ENCODE results near the gene ADGRV1.

The ADGRV1 gene

DNA sequence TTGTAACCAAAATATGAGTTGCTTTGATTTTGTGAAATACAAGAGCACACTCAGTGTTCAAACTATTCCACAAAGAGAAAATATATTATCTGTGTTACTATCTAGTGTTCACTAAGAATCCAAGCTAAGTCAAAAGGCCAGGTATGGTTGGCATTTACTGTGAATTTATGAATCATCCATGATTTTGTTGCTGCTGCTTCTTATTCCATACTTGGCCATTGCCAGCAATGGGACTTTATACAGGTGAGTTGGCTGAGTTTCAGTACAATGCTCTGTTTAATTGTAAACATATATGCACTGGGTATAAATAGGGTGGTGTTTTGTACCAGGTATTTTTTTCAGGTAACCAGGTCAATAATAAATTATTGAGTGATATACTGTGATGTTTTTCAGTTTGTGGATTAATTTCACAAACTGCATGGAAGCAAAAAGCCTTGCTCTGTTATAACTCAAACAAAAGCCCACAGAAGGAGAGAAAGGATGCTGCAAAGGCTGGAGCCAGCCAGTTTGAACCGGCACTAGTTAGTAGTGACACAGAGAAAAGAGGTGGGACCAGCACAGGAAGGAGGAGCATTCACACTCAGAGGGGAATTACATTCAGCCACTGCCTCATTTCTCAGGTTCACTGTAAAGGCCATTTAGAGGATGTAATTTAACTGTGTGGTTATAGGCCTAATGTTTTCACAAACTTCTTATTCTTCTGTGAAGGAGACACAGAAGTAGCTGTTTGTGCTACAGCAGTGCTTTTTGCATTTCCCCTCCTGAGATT lies 381.8 kb downstream of the ADGRV1 start:
- TF ChIP-seq CREB1 (IDR thresholded peaks at IDR 0.05; ENCODE audit: low read depth) (no peak), ZBTB7A (IDR thresholded peaks at IDR 0.05; ENCODE audit: low read depth) (no peak), CEBPB (IDR thresholded peaks at IDR 0.05) (no peak), FOXM1 (IDR thresholded peaks at IDR 0.05; ENCODE audit: borderline replicate concordance, low read depth) (no peak), TEAD4 (IDR thresholded peaks at IDR 0.05) (no peak), EGR1 (IDR thresholded peaks at IDR 0.05) (no peak), TAF1 (IDR thresholded peaks at IDR 0.05; ENCODE audit: low read depth) (no peak), EP300 (IDR thresholded peaks at IDR 0.05; ENCODE audit: borderline replicate concordance) (no peak), TCF12 (IDR thresholded peaks at IDR 0.05; ENCODE audit: low read depth) (no peak), YY1 (IDR thresholded peaks at IDR 0.05; ENCODE audit: low read depth) (no peak), NFIC (IDR thresholded peaks at IDR 0.05) (no peak)
- TF ChIP-seq, protein P1, sequence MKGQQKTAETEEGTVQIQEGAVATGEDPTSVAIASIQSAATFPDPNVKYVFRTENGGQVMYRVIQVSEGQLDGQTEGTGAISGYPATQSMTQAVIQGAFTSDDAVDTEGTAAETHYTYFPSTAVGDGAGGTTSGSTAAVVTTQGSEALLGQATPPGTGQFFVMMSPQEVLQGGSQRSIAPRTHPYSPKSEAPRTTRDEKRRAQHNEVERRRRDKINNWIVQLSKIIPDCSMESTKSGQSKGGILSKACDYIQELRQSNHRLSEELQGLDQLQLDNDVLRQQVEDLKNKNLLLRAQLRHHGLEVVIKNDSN (IDR thresholded peaks at IDR 0.05) = no peak
- TF ChIP-seq, protein P2, sequence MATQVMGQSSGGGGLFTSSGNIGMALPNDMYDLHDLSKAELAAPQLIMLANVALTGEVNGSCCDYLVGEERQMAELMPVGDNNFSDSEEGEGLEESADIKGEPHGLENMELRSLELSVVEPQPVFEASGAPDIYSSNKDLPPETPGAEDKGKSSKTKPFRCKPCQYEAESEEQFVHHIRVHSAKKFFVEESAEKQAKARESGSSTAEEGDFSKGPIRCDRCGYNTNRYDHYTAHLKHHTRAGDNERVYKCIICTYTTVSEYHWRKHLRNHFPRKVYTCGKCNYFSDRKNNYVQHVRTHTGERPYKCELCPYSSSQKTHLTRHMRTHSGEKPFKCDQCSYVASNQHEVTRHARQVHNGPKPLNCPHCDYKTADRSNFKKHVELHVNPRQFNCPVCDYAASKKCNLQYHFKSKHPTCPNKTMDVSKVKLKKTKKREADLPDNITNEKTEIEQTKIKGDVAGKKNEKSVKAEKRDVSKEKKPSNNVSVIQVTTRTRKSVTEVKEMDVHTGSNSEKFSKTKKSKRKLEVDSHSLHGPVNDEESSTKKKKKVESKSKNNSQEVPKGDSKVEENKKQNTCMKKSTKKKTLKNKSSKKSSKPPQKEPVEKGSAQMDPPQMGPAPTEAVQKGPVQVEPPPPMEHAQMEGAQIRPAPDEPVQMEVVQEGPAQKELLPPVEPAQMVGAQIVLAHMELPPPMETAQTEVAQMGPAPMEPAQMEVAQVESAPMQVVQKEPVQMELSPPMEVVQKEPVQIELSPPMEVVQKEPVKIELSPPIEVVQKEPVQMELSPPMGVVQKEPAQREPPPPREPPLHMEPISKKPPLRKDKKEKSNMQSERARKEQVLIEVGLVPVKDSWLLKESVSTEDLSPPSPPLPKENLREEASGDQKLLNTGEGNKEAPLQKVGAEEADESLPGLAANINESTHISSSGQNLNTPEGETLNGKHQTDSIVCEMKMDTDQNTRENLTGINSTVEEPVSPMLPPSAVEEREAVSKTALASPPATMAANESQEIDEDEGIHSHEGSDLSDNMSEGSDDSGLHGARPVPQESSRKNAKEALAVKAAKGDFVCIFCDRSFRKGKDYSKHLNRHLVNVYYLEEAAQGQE (IDR thresholded peaks at IDR 0.05; ENCODE audit: low read depth) = no peak
- TF ChIP-seq, protein P3, sequence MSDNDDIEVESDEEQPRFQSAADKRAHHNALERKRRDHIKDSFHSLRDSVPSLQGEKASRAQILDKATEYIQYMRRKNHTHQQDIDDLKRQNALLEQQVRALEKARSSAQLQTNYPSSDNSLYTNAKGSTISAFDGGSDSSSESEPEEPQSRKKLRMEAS (IDR thresholded peaks at IDR 0.05) = no peak

DNA sequence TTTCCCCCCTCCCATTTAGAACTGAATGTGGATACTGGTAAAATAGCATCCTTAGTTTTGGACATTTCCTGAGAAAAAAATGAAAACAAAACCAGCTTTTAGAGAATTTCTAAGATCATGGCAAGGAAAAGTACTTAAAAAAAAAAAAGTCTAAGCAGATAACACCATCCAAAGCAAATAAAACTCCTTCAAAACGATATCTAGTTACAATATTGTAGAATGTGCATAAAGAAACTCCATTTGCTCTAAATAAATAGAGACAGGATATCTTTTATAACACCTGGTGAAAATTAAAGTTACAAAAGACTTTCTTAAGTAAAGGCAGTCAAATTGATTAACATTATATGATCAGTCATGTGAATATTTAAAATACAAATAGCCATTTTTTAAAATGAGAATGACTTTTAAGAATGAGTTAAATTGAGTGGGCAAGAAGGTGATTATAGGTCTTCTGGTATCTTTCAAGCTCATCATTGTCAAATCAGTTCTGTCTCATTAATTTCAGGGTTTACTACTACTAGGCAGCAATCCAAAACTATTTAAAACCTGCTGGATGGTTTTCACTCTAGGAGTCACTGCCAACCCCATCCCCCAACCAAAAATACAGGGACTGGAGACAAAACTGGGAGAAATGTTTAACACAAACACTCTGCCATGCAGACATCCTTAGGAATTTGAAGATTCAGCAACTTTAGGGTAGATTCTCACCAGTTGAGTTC lies 382.6 kb downstream of the ADGRV1 start:
- TF ChIP-seq, protein P1 (IDR thresholded peaks at IDR 0.05) = no peak
- TF ChIP-seq RAD21 (IDR thresholded peaks at IDR 0.05; ENCODE audit: low read depth) (no peak), EP300 (IDR thresholded peaks at IDR 0.05; ENCODE audit: borderline replicate concordance) (no peak)
- TF ChIP-seq, protein P3 (IDR thresholded peaks at IDR 0.05) = no peak

DNA sequence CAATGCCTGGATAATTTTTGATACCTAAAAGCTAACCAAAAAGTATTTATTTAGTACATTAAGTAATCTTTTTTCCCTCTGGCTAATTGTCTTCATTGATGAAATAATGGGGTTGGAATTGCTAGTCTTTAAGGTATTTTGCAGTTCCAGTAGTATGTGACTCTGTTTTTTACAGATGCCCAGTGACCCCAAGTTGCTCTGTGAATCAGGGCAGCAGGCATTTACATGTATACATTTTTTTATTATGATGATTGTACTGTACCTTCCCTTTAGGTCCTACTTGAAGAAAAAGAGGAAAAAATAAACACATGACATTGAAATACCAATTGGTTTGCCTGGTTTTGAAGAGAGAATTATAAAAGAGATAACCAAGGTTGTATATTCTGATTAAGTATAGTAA lies 385.5 kb downstream of the ADGRV1 start:
- no peak for TF ChIP-seq TAF1 (IDR thresholded peaks at IDR 0.05; ENCODE audit: low read depth)

DNA sequence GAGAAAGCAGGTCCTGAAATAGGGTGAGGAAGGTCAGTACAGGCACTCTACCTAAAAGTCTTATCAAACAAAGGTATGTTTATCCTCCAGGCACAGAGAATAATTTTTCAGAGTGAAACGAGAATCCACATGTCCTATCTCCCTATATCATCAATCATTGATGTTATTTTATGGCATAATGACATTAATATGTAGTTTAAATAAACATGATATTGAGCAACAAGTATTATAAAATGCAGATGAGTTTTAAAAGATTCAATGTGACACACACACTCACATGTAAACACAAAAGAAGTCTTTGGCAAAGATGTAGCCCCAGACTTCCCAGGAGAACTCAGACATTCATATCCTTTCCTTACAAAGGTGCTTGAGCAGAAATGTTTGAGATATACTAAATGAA lies 389.1 kb downstream of the ADGRV1 start:
- TF ChIP-seq CREB1 (IDR thresholded peaks at IDR 0.05; ENCODE audit: low read depth) = no peak

DNA sequence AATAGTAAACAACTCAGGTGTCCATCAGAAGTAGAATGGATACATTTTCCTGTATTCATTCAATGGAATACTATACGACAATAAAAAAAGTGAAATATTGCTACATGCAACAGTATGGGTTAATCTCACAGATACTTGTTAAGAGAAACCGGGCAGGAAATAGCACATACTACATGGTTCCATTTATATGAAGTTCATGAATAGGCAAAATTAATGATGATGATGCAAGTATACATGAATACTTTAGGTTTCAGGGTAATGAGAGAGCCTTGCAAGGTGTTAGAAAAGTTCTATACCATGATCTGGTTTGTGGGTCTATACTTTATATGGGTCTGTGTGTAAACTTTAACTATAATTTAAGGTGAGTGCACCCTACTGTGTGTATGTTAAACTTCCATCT lies 390.4 kb downstream of the ADGRV1 start:
- TF ChIP-seq TAF1 (IDR thresholded peaks at IDR 0.05; ENCODE audit: low read depth) (no peak), CREB1 (IDR thresholded peaks at IDR 0.05; ENCODE audit: low read depth) (no peak), EGR1 (IDR thresholded peaks at IDR 0.05) (no peak), YY1 (IDR thresholded peaks at IDR 0.05; ENCODE audit: low read depth) (no peak), FOXM1 (IDR thresholded peaks at IDR 0.05; ENCODE audit: borderline replicate concordance, low read depth) (no peak), ZBTB7A (IDR thresholded peaks at IDR 0.05; ENCODE audit: low read depth) (no peak), CEBPB (IDR thresholded peaks at IDR 0.05) (no peak), TCF12 (IDR thresholded peaks at IDR 0.05; ENCODE audit: low read depth) (no peak), EP300 (IDR thresholded peaks at IDR 0.05; ENCODE audit: borderline replicate concordance) (no peak), NFIC (IDR thresholded peaks at IDR 0.05) (no peak)

DNA sequence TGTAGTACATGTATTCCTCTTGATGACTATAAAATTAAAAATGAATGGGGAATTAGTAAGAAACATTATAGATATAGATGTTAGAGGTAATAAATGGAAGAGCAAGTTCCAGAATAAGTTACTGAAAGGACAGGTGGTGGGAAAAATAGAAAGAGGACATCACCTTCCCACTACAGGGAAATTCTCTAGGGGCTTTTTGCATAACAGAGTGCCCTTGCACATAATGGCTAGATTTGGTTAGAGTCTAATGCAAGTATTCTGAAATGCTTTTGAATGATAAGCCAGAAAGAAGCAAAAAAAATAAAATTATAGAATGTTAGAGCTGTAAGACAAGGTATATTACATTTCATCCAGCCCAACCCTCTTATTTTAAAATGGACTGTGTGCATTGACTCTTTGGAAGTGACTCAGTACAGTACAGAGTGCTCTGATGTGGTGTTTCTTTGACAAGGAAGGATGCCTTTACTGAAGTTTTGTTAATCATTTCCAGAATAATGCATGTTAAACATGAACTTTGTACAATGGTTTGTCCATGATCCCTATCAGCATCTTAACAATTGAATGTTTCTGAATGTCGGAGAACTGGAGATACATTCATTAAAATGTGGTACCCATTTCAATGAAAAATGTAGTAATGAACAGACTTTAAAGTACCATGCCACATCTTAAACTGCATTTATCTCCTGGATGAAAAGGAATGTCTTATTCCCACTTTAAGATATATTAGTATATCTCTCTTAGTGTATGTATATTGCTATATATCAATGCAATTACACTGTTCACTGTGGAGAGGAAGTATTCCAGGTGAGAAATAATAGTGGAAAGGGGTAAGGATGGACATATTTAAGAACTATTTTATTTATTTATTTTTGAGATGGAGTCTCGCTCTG lies 391.1 kb downstream of the ADGRV1 start:
- TF ChIP-seq NFIC (IDR thresholded peaks at IDR 0.05) (no peak), RAD21 (IDR thresholded peaks at IDR 0.05; ENCODE audit: low read depth) (no peak), YY1 (IDR thresholded peaks at IDR 0.05; ENCODE audit: low read depth) (no peak), FOXM1 (IDR thresholded peaks at IDR 0.05; ENCODE audit: borderline replicate concordance, low read depth) (no peak), EP300 (IDR thresholded peaks at IDR 0.05; ENCODE audit: borderline replicate concordance) (no peak), CEBPB (IDR thresholded peaks at IDR 0.05) (no peak), TAF1 (IDR thresholded peaks at IDR 0.05; ENCODE audit: low read depth) (no peak), ZBTB7A (IDR thresholded peaks at IDR 0.05; ENCODE audit: low read depth) (no peak), EGR1 (IDR thresholded peaks at IDR 0.05) (no peak), TEAD4 (IDR thresholded peaks at IDR 0.05) (no peak), TCF12 (IDR thresholded peaks at IDR 0.05; ENCODE audit: low read depth) (no peak), CREB1 (IDR thresholded peaks at IDR 0.05; ENCODE audit: low read depth) (no peak)
- TF ChIP-seq, protein P3 (IDR thresholded peaks at IDR 0.05) = no peak
- TF ChIP-seq, protein P2 (IDR thresholded peaks at IDR 0.05; ENCODE audit: low read depth) = no peak
- TF ChIP-seq, protein P1 (IDR thresholded peaks at IDR 0.05) = no peak
